ENCODE data around the gene HES1. TPM values are rescaled to one million over a fixed set of nuclear protein-coding genes. Genes with fewer than 3 reads are reported as not detected.
"Not testable (repeated sequence)": the region's sequence is repeated elsewhere in the genome, so short reads cannot be mapped to it uniquely, and the experiment has no call there.

Gene HES1
- total RNA-seq, 1 donor from 2014 or later, result 55.6 TPM

DNA sequence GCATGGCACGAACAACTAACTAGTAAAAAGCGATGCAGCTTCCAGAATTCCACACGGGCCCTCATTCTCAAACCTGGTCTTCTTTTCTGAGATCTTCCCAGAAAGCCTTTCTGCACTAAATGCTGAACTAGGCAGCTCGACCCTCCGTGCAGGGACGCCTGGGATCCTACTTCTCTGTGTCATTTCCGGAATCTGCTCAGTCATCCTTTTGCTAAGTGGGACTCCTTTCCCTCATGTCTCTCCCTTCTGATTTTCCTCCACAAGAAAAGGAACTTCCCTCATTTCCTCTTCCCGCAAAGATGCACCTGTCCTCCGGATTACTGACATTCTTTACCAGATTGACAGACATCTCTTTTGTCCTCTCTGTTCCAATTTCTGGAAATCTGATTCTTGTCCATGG, 9.2 kb upstream of the HES1 start:
- no peak overlapping the region for H3K4me3 ChIP-seq (ENCODE audit: low read depth, low read length)
- no peak for DNase-seq (ENCODE audit: low read depth)
- TF ChIP-seq CTCF (conservative IDR thresholded peaks at IDR 0.05; ENCODE audit: low read depth, low read length), result no peak

GRCh38 chr3:194128202-194128918, 7.6 kb upstream of the HES1 start:
- no peak for TF ChIP-seq CTCF (conservative IDR thresholded peaks at IDR 0.05; ENCODE audit: low read depth, low read length)
- H3K4me3 ChIP-seq (ENCODE audit: low read depth, low read length), result no peak overlapping the region
- DNase-seq (ENCODE audit: low read depth), result no peak

DNA sequence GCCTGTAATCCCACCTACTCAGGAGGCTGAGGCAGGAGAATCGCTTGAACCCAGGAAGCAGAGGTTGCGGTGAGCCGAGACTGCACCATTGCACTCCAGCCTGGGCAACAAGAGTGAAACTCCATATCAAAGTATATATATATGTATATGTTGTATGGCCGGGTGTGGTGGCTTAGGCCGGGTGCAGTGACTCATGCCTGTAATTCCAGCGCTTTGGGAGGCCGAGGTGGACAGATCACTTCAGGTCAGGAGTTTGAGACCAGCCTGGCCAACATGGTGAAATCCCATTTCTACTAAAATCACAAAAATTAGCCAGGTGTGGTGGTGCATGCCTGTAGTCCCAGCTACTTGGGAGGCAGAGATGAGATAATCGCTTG, 7.0 kb upstream of the HES1 start:
- not testable (repeated sequence) for H3K4me3 ChIP-seq (ENCODE audit: low read depth, low read length); DNase-seq (ENCODE audit: low read depth)

GRCh38 chr3:194129581-194130133, 6.3 kb upstream of the HES1 start:
- TF ChIP-seq CTCF (conservative IDR thresholded peaks at IDR 0.05; ENCODE audit: low read depth, low read length), result no peak
- no peak overlapping the region for H3K4me3 ChIP-seq (ENCODE audit: low read depth, low read length)
- DNase-seq (ENCODE audit: low read depth), result no peak

DNA sequence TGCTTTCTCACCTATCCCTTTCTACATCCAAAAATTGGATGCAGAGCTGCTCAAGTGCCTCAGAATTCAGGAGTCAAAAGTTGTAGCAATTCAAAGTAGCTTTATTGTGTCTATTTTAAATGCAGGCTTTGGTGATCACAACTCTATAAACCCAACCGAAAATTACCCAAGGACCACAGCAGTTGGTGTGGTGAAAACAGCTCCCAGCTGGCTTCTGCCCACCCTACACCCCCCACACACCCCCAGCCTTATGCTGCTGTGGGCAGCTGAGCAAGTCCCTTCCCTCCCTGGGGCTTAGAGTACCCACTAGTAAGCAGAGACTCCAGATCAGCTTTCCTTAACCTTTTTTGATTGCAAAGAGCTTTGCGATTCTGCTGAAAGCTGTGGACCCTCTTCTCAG, 5.8 kb upstream of the HES1 start:
- no peak overlapping the region for H3K4me3 ChIP-seq (ENCODE audit: low read depth, low read length)

GRCh38 chr3:194130807-194131589, 5.0 kb upstream of the HES1 start:
- H3K4me3 ChIP-seq (ENCODE audit: low read depth, low read length), result no peak overlapping the region
- no peak for TF ChIP-seq CTCF (conservative IDR thresholded peaks at IDR 0.05; ENCODE audit: low read depth, low read length)
- no peak for DNase-seq (ENCODE audit: low read depth)

More for the DNA sequence above, 5.8 kb upstream of the HES1 start:
- TF ChIP-seq CTCF (conservative IDR thresholded peaks at IDR 0.05; ENCODE audit: low read depth, low read length), result no peak
- DNase-seq (ENCODE audit: low read depth), result no peak

DNA sequence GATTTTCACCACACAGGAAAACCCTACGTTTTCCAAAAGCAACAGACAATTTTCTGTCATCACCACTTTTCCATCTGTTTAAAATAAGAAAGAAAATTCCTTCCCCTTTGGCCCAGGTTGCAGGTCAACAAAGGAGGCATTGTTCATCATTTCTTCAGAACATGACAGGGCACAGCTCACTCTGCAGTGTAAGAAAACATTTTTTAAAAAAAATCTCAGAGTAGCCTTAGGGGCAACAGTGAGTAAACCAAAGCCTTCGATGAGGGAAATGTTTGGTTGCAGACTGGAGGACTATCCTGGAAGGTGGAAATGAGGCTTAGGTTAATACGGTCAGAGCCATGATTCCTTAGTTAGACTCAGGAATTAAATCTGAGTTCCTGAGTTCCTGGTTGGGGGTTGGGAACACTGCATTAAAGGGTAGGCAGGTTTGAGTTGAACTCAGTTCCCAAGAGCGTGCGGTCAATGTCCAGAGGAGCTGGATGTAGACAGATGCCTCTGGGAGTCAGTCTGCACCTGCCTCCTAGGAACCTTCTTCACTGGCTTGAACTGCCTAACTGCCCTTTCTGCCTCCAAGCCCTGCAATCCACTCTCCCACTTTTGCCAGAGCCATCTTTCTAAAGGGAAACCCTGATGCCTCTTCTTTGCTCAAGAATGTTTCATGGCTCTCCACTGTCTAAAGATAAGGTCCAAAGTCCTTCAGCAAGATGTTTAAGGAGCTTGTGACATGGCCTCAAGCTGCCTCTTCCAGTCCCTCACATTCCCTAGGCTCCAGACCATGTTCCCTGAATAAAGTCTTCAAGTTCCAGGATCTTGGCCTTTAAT, 3.3 kb upstream of the HES1 start:
- TF ChIP-seq CTCF (conservative IDR thresholded peaks at IDR 0.05; ENCODE audit: low read depth, low read length), result no peak
- no peak for DNase-seq (ENCODE audit: low read depth)
- no peak overlapping the region for H3K4me3 ChIP-seq (ENCODE audit: low read depth, low read length)
